Mucosa of descending colon (tissue), 3 donors: Measurements from ENCODE around the gene NR6A1. TPM values are rescaled to one million over a fixed set of nuclear protein-coding genes. Genes with fewer than 3 reads are reported as not detected.

Source experiments
- ATAC-seq: fragments of 200-7000 bp; cut with Tn5 transposase; one replicate; pipeline ENCODE4 v1.9.1; 2020; ENCODE audit warnings: mild to moderate bottlenecking, moderate library complexity
- DNase-seq, 3 donors: peaks; one replicate each; pipeline ENCODE4 v3.0.0-alpha.2; 2020
- H3K36me3 ChIP-seq: fragments of 200-600 bp; one replicate; pipeline ENCODE4 v1.8.0; 2021; ENCODE audit warnings: low read depth, mild to moderate bottlenecking
- H3K4me1 ChIP-seq: fragments of 200-600 bp; one replicate; pipeline ENCODE4 v1.8.0; 2021; ENCODE audit warnings: low read depth, mild to moderate bottlenecking
- H3K4me3 ChIP-seq: fragments of 200-600 bp; one replicate; pipeline ENCODE4 v1.8.0; 2021; ENCODE audit warnings: mild to moderate bottlenecking
- H3K9me3 ChIP-seq: fragments of 200-600 bp; one replicate; pipeline ENCODE4 v1.8.0; 2021; ENCODE audit warnings: mild to moderate bottlenecking
- intact Hi-C, 2 donors: fragments of 100-400 bp; cut with DNase I in 1 of 2; cut with micrococcal nuclease in 1 of 2; formaldehyde crosslinking; loops; one replicate each; pipeline versions ENCODE4 v1.11.0 to v1.11.1; 2022; cut with DNase I, micrococcal nuclease
- total RNA-seq, 3 donors: library from RNA; stranded (reverse); fragmentation: NEBNext Ultra II Directional in 2 of 3; extraction: Animal tissue kit (Norgen Biotek cat#: 25700) in 2 of 3; gene quantifications; one replicate each; pipeline versions ENCODE4 v1.2.1 to v1.2.4, GENCODE V29; 2021 to 2023
- TF ChIP-seq, protein P1 (sequence below): fragments of 200-600 bp; IDR thresholded peaks from one replicate; pipeline ENCODE4 v1.8.0; 2022; ENCODE audit warnings: antibody characterized with exemption, mild to moderate bottlenecking
- donor health status: DM: no; HTN: no; CAD: no; lungs with moderate emphysema.
- donor health status: DM: no; HTN: no; CAD: no.
- donor health status: DM: no; HTN: yes; CAD: no.

The NR6A1 gene
- total RNA-seq, 3 donors from 2014 or later, result 5.6 to 8.4 (median 7.0) TPM

DNA sequence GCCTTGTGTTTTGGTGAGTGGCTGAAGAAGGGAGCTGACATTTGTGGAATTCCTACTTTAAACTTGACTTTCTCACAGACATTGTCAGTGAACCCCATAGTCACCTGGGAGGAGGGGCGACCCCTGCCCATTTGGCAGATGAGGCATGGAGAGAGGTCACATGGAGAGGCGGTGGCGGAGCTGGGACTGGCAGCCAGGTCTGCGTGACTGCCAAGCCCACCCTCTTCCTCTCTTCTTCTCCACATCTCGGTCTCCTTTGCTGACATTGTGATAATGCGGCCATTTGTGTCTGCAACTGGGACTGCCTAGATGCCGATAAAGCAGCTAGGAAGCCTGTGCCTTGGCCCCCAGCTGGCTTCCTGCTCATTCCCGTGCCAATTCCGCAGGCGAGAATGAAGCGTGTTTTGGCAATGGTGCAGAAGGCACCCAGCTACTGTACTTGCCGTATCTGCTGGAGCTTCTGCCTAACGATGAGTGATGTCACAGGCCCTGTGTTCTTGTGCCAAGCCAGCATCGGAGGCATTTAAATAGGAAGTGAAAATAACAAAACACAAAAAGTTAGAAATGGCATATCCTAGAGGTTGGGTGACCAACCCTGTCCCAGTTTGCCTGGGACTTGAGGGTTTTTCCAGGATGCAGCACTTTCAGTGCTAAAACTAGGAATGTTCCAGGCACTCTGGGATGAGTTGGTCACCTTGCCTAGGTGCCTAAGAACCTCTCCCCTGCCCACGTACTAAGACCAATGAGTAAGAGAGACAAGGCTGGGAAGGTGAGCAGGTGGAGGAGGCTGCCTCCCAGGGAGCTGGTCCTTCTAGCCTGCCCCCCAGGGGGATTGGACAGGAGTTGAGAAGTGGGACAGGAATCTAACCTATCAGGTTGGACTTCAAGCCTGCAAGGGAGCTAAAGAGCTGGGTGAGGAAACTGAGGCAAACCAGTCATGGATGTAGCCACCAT lies 29.5 kb upstream of the NR6A1 start:
- ATAC-seq, result peak; percentile 69
- Histone ChIP-seq H3K9me3 (no peaks in the 10 kb centered on the region), H3K4me3 (no peak overlapping the region), H3K36me3 (no peaks in the 10 kb centered on the region), H3K4me1 (no peaks in the 10 kb centered on the region)
- TF ChIP-seq, protein P1, sequence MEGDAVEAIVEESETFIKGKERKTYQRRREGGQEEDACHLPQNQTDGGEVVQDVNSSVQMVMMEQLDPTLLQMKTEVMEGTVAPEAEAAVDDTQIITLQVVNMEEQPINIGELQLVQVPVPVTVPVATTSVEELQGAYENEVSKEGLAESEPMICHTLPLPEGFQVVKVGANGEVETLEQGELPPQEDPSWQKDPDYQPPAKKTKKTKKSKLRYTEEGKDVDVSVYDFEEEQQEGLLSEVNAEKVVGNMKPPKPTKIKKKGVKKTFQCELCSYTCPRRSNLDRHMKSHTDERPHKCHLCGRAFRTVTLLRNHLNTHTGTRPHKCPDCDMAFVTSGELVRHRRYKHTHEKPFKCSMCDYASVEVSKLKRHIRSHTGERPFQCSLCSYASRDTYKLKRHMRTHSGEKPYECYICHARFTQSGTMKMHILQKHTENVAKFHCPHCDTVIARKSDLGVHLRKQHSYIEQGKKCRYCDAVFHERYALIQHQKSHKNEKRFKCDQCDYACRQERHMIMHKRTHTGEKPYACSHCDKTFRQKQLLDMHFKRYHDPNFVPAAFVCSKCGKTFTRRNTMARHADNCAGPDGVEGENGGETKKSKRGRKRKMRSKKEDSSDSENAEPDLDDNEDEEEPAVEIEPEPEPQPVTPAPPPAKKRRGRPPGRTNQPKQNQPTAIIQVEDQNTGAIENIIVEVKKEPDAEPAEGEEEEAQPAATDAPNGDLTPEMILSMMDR, result no peak
- intact Hi-C loops, result no loop called here
- DNase-seq, result peak in 1 of 3 donors; percentile 36

DNA sequence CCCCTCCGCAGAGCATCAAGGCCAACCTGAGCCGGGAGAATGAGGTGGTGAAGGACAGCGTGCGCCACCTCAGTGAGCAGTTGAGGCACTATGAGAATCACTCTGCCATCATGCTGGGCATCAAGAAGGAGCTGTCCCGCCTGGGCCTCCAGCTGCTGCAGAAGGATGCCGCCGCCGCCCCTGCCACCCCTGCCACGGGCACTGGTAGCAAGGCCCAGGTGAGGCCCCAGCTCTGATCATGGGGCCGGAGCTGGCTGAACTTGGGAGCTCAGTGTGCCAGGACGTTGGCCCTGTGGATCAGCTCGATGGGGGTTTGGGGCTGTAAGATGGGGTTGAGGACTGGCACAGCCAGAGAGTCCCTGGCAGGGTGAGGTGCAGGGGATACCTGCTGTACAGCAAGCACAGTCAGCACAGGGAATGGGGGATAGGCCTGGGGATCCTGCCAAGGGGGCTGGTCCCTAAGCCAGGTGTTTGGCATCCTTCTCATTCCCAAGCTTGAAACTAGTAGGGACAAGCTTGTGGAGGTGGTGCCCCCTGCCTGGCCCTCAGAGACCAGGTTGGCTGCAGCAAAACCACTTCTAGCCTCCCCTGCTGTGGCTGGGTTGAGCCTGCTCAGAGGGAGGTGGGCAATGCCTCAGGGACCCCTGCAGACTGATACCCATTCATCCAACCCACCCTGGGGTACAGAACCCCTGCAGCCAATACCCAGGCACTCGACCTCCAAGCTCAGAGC lies 28.3 kb upstream of the NR6A1 start:
- no peak overlapping the region for H3K4me3 ChIP-seq
- intact Hi-C loops, result no loop called here
- TF ChIP-seq, protein P1, result no peak
- DNase-seq, result no peak
- no peaks in the 10 kb centered on the region for H3K36me3 ChIP-seq
- ATAC-seq, result no peak
- no peaks in the 10 kb centered on the region for H3K9me3 ChIP-seq
- no peaks in the 10 kb centered on the region for H3K4me1 ChIP-seq

DNA sequence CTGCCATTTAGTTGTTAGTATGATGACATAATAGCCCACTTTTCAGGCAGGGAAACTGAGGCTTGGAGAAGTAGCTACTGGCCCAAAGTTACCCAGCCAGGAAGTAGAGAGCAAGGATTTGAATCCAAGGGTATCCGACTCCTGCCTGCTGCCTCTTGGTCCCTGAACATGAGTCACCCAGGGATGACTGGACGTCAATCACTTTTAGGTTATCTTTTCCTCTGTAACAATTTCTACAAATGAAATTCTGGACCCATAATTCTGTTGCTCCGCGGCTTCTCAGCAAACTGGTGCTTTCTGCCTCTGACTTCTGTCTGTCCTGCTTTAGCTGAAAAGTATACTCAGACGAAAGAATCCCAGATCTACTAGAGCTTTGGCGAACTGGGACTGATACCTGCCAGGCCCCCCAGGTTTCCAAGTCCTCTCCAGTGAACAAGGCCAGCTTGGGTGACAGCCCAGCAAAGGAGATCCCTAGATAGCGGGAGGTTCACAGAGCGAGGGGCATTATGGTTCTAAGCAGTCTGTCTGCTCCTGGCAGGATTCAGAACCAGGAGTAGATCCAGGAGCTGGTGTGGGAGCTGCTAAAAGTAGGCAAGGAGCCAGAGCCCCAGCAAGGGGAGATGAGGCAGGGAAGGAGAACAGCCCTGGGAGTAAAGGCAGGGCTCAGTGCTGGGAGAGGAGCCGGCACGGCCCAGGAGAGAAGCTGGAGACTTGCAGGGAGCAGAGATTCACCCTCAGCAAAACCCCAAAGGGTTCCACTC lies 26.4 kb upstream of the NR6A1 start:
- Histone ChIP-seq H3K36me3 (no peaks in the 10 kb centered on the region), H3K9me3 (no peaks in the 10 kb centered on the region), H3K4me1 (no peaks in the 10 kb centered on the region), H3K4me3 (no peak overlapping the region)
- DNase-seq (no peak), ATAC-seq (no peak)
- TF ChIP-seq, protein P1, result no peak
- intact Hi-C loops, result no loop called here

DNA sequence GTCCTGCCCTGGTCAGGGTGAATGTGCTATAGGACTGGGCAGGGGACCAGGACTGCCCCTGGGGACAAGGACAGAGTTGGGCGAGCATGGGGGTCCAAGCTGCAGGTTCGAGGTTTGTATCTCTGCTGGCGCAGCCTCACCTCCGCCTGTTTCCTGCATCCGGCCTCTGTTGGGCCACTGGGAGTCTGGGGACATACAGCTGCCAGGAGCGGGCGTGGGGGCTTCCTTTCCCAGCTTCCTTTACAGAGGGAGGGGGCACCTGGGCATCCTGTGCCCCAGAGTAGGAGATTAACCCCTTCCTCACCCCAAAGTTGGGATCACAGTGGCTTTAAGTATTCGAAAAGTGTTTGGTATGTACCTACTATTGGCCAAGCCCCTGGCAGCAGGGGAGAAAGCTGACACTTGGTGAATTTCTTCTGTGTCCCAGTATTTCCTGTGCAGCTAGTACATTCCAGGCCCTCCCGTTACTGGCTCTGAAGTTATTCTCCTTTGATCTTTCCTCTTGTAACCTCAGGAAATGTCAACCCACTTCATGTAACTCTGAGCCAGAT lies 24.8 kb upstream of the NR6A1 start:
- TF ChIP-seq, protein P1, result no peak
- no peak overlapping the region for H3K4me3 ChIP-seq
- intact Hi-C loops, result no loop called here
- H3K4me1 ChIP-seq, result no peaks in the 10 kb centered on the region
- ATAC-seq (no peak), DNase-seq (no peak)
- no peaks in the 10 kb centered on the region for H3K36me3 ChIP-seq
- H3K9me3 ChIP-seq, result no peaks in the 10 kb centered on the region

DNA sequence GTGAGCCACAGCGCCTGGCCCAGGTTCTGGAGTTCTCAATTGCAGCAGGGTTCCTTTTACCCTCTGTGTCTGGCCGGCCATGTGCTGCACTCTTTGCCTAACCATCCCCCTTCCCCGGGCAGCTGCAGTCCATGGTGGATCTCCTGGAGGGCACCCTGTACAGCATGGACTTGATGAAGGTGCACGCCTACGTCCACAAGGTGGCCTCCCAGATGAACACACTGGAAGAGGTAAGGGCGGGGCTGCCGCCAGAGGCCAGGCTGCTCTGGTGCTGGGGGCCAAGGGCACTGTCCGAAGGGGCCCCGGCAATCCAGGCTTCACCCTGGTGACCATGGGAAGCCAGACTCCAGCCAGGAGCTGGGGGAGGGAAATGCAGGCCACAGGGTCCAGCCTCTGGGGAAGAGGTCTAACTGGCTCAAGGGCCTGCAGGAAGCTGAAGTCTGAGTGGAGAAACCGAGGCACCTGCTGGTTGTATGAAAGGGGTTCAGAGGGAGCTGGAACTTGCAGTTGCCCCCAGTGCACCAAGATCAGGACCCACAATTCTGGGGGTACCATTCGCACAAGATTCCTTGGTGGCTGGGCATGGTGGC lies 23.9 kb upstream of the NR6A1 start:
- no peaks in the 10 kb centered on the region for H3K9me3 ChIP-seq
- DNase-seq (peak in 1 of 3 donors; percentile 27), ATAC-seq (peak; percentile 72)
- no peak overlapping the region for H3K4me3 ChIP-seq
- H3K36me3 ChIP-seq, result no peaks in the 10 kb centered on the region
- intact Hi-C loops, result no loop called here
- H3K4me1 ChIP-seq, result no peaks in the 10 kb centered on the region
- TF ChIP-seq, protein P1, result no peak
